Measurements from ENCODE around the gene EFEMP1.
A peak's percentile ranks its signal among the peaks of the same experiment; 100 is the strongest.
"Not testable (repeated sequence)": the region's sequence is repeated elsewhere in the genome, so short reads cannot be mapped to it uniquely, and the experiment has no call there.

The EFEMP1 gene

GRCh38 chr2:55838653-55839052, 84.9 kb downstream of the EFEMP1 start:
- intact Hi-C loops (cut with DNase I), result no loop called here
- no peak for DNase-seq

DNA sequence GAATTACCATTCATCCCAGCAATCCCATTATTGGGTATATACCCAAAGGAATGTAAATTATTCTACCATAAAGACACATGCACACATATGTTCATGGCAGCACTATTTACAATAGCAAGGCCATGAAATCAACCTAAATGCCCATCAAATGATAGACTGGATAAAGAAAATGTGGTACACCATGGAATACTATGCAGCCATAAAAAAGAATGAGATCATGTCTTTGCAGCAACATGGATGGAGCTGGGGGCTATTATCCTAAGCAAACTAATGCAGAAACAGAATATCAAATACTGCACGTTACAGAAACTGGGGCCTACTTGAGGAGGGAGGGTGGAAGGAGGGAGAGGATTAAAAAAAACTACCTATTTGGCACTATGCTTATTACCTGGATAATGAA, 85.5 kb downstream of the EFEMP1 start:
- not testable (repeated sequence) for DNase-seq

GRCh38 chr2:55837073-55837472, 86.5 kb downstream of the EFEMP1 start:
- no peak for DNase-seq
- intact Hi-C loops (cut with DNase I), result no loop called here

More for the DNA sequence above, 85.5 kb downstream of the EFEMP1 start:
- intact Hi-C loops (cut with DNase I), result not testable (repeated sequence)

- DNase-seq; intact Hi-C loops (cut with DNase I): not testable (repeated sequence)
Measured at GRCh38 chr2:55831671-55832410, 91.7 kb downstream of the EFEMP1 start.

- intact Hi-C loops (cut with DNase I), result no loop called here
Measured at GRCh38 chr2:55827855-55828254, 95.7 kb downstream of the EFEMP1 start.

DNA sequence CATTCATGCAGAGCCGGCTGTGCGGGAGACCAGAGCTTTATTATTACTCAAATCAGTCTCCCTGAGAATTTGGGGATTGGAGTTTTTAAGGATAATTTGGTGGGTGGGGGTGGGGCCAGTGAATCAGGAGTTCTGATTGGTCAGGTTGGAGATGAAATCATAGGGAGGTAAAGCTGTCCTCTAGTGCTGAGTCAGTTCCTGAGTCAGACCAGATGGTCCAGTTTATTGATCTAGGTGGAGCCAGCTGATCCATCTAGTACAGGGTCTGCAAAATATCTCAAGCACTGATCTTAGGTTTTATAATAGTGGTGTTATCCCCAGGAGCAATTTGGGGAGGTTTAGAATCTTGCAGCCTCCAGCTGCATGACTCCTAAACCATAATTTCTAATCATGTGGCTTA, 96.2 kb downstream of the EFEMP1 start:
- intact Hi-C loops (cut with DNase I); DNase-seq: not testable (repeated sequence)

More at GRCh38 chr2:55827855-55828254, 95.7 kb downstream of the EFEMP1 start:
- no peak for DNase-seq

DNA sequence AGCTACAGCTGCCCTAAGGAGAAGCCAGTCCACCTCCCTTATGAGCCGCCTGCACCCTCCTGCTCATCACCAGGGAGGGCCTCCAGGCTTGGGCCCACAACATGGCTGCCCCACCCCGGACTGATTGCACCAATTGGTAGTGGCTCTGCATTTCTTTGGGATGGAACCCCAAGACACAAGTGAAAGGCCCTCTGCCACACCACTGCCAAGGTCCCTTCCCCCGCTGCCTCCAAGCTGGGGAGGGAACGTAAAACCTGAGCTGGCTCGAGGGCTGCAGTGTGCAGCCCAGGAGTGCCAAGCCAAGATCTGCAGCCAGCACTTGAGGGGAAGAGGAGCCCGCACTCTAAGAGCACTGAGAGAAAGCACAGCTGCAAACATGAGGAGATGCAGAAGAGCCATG, 97.3 kb downstream of the EFEMP1 start:
- peak in 1 of 10 donors; percentile 62 for DNase-seq
- intact Hi-C loops (cut with DNase I), result no loop called here

GRCh38 chr2:55824551-55825096, 99.0 kb downstream of the EFEMP1 start:
- intact Hi-C loops (cut with DNase I), result no loop called here
- DNase-seq, result peak in 1 of 10 donors; percentile 65

All from posterior cingulate gyrus (tissue), 11 donors.